Testis (tissue), 2 donors: ENCODE data around the gene ZNF530.

Experiments
- CTCF ChIP-seq, 3 experiments: fragments of 450-650 bp in 2 of 3; fragments of 200-600 bp in 1 of 3; sonication (generic) in 1 of 3; IDR thresholded peaks; one replicate each; pipeline ENCODE4 v1.5.1; 2016 to 2019; ENCODE audit warnings: antibody characterized with exemption in 3 of 3, mild to moderate bottlenecking in 2 of 3, moderate library complexity in 1 of 3
- POLR2A ChIP-seq: fragments of 450-650 bp; IDR thresholded peaks from one replicate; pipeline ENCODE4 v1.6.1; 2017; ENCODE audit warnings: antibody characterized with exemption, mild to moderate bottlenecking, moderate library complexity

GRCh38 chr19:57615346-57615745 lies 15.7 kb downstream of the ZNF530 start:
- no peak for TF ChIP-seq POLR2A
- no peak for TF ChIP-seq CTCF (IDR thresholded peaks at IDR 0.05)
